Fibroblast of villous mesenchyme (primary cell): Measurements from ENCODE around the gene FGF12. TPM values are rescaled to one million over a fixed set of nuclear protein-coding genes. Genes with fewer than 3 reads are reported as not detected.

Experiments
- DNase-seq: peaks from one replicate; pipeline ENCODE4 v3.0.0-alpha.2; 2010; ENCODE audit warnings: low read depth
- H3K4me3 ChIP-seq: 2 replicates; pipeline ENCODE4 v1.5.1; 2011; ENCODE audit warnings: low read depth, mild to moderate bottlenecking, low read length
- total RNA-seq: library from RNA; depleted of rRNA; stranded (reverse); fragments of >200 nt; gene quantifications from 2 replicates; pipeline ENCODE4 v1.2.3, GENCODE V29; 2012
- TF ChIP-seq, protein P1 (sequence below): IDR thresholded peaks from 2 replicates; pipeline ENCODE4 v1.5.1; 2012; ENCODE audit warnings: low read depth, mild to moderate bottlenecking, low read length; ENCODE audit not compliant: insufficient read depth

Gene FGF12
- total RNA-seq, 1 donor = under 0.01 TPM

DNA sequence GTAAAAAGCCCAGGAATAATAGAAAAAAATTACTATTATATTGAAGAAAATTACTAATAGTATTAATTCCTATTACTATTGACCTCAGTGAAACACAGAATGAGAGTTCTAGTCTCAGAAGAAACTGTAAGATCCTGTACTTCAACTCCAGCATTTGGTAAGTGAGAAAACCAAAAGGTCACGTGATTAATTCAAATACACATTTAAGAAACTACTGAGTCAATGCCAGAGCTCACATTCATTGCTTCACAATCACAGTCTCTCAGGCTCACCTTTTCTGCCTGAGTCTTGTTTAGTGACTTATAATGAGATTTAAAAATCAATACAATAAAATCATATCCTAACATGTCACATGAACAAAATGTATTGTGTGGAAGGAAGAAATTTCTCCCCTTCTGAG, 556.1 kb downstream of the FGF12 start:
- DNase-seq = no peak
- TF ChIP-seq, protein P1, sequence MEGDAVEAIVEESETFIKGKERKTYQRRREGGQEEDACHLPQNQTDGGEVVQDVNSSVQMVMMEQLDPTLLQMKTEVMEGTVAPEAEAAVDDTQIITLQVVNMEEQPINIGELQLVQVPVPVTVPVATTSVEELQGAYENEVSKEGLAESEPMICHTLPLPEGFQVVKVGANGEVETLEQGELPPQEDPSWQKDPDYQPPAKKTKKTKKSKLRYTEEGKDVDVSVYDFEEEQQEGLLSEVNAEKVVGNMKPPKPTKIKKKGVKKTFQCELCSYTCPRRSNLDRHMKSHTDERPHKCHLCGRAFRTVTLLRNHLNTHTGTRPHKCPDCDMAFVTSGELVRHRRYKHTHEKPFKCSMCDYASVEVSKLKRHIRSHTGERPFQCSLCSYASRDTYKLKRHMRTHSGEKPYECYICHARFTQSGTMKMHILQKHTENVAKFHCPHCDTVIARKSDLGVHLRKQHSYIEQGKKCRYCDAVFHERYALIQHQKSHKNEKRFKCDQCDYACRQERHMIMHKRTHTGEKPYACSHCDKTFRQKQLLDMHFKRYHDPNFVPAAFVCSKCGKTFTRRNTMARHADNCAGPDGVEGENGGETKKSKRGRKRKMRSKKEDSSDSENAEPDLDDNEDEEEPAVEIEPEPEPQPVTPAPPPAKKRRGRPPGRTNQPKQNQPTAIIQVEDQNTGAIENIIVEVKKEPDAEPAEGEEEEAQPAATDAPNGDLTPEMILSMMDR = no peak
- no peak overlapping the region for H3K4me3 ChIP-seq

DNA sequence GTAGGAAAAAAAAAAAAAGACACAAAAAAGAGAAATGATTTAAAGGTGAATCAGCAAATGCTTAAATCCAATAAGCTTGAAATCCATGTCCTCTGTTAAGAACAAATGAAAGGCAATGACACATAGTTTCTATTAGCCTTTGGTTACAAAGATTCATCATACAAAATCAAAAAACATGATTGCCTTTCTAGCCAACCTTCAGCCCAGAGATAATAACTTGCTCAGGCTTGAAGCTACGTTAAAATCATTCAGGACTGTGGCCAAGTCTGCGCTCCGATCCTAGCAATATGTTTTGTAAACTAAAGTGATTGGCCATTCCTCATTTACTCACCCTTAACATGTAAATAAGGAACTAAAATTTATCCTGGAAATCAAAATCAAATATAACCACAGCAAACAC, 556.7 kb downstream of the FGF12 start:
- TF ChIP-seq, protein P1 = no peak
- H3K4me3 ChIP-seq = no peak overlapping the region
- DNase-seq = no peak

DNA sequence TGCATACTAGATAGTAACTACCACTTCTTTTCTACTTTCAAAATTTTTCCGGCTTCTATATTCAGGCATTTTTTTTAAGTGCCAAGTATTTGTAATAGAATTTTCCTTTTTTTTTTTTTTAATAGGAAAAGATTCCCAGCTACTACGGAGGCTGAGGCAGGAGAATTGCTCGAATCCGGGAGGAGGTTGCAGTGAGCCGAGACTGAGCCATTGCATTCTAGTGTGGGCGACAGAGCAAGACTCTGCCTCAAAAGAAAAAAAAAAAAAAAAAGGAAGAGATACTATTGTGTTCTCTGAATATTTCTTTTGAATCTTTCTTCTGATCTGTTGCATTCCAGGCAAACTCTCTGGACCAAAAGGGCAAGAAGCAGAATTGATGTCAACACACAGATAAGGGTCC, 557.3 kb downstream of the FGF12 start:
- no peak overlapping the region for H3K4me3 ChIP-seq
- TF ChIP-seq, protein P1 = no peak
- DNase-seq = no peak

DNA sequence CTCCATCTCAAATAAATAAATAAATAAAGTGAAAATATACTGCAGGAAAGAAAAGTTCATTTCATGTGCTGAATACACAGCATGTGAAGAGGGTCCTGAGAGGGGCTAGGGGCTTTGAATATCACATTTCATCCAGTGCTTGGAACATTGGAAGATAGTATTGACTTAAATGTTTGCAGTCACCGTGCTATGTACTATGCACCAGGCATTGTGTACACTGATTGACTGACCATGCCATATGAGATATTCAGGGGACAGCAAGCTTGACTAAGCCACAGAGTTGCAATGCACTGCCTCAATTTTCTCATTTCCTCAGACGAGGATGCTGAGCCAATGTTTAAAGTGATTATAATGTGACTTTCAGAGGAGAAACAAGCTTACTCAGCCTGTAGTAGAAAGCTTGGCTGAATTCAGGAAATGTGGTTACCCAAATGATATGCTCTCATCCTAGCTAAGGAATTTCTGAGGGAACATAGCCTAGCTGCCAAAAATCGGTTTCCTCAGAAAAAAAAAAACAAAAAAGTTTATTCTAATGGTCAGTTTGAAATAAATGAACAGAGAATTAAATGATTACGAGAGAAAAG, 557.9 kb downstream of the FGF12 start:
- TF ChIP-seq, protein P1 = no peak
- no peak for DNase-seq
- H3K4me3 ChIP-seq = no peak overlapping the region

DNA sequence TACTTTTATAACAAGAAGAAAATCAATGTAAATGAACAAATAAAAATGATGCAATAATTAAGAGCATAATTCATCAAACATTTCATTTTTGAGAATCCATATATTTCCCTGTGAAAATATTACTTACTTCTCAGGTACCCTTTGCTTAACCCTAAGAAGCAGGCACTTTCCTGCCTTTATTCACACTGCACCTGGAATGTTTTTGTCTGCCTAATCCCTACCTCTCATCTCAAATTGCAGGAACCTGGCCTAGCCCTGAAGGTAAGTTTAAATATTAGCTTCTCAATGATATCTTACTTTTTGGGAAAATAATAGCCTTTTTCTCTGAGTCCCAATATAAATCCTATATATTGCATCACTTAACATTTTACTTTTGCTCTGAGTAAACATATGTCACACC, 559.1 kb downstream of the FGF12 start:
- H3K4me3 ChIP-seq = no peak overlapping the region
- TF ChIP-seq, protein P1 = no peak
- DNase-seq = no peak

DNA sequence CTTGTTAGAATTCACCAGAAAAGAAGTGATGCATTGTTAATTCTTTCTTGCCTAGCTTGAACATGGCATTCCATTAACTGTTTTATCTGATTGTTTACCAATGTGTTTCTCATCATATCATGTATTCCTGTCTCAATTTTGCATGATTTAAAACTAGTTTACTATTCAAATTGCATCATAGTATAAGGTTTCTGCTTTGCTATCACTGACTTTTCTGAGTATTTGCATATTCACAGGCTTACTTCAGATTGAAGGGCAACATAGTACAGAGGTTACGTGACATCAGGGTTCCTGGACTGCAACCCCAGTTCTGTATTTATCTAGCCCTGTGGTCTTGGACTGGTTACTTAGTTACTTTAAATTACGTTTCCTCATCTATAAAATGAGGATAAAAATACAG, 561.8 kb downstream of the FGF12 start:
- H3K4me3 ChIP-seq = no peak overlapping the region
- TF ChIP-seq, protein P1 = no peak
- no peak for DNase-seq

DNA sequence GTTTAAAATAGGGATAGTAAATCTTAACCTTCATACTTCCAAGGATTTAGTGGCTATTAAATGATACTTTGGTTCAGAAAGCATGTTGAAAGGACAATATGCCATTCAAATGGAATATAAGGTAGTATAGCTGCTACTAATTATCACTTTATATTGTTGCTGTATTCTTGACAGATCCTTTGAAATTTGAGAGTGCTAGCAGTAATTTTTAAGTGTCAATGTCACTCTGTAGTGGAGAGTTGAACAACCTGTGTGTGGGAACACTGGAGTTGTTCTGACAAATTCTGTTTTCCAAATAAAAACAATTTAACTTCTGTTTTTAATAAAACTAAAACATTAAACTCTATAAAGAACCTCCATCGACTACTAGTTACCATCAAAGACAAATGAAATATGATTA, 565.7 kb downstream of the FGF12 start:
- no peak for DNase-seq
- TF ChIP-seq, protein P1 = no peak
- no peak overlapping the region for H3K4me3 ChIP-seq
